K562 (cell line): ENCODE data around the gene RPL28. TPM values are rescaled to one million over a fixed set of nuclear protein-coding genes. Genes with fewer than 3 reads are reported as not detected.

Experiments
- ARID4B ChIP-seq: sonication (generic); formaldehyde crosslinking; IDR thresholded peaks from 2 replicates; pipeline ENCODE4 v1.8.0; 2022; ENCODE audit warnings: mild to moderate bottlenecking, missing genetic modification reagents
- E2F5 ChIP-seq: sonication (generic); formaldehyde crosslinking; IDR thresholded peaks from 2 replicates; pipeline ENCODE4 v1.8.0; 2022; ENCODE audit warnings: mild to moderate bottlenecking, missing genetic modification reagents
- HDAC1 ChIP-seq, 2 experiments: fragments of 450-650 bp; IDR thresholded peaks; 2 replicates each; pipeline ENCODE4 v1.6.1; 2016 to 2017; ENCODE audit warnings: inconsistent platforms in 1 of 2, mild to moderate bottlenecking in 1 of 2, moderate library complexity in 1 of 2
- TAF1 ChIP-seq: IDR thresholded peaks from 2 replicates; pipeline ENCODE4 v1.6.1; 2011; ENCODE audit warnings: mild to moderate bottlenecking, low read length, moderate library complexity; ENCODE audit not compliant: insufficient read depth, control insufficient read depth, severe bottlenecking; ENCODE audit errors: extremely low read depth
- TFAP4 ChIP-seq: sonication (generic); formaldehyde crosslinking; IDR thresholded peaks from 2 replicates; pipeline ENCODE4 v1.8.0; 2022; ENCODE audit warnings: missing genetic modification reagents, mild to moderate bottlenecking, moderate library complexity, borderline replicate concordance
- ZBTB40 ChIP-seq, 2 experiments: fragments of 450-650 bp in 1 of 2; sonication (generic) in 1 of 2; formaldehyde crosslinking in 1 of 2; IDR thresholded peaks; 2 replicates each; pipeline versions ENCODE4 v1.7.1 to v1.9.0; 2016 to 2022; ENCODE audit warnings: inconsistent platforms in 1 of 2, mild to moderate bottlenecking in 1 of 2, missing genetic modification reagents in 1 of 2
- ZFX ChIP-seq: sonication (generic); formaldehyde crosslinking; IDR thresholded peaks from 2 replicates; pipeline ENCODE4 v1.8.0; 2022; ENCODE audit warnings: mild to moderate bottlenecking, missing genetic modification reagents, moderate library complexity
- ZNF143 ChIP-seq: sonication (generic); formaldehyde crosslinking; IDR thresholded peaks from 2 replicates; pipeline ENCODE4 v1.9.0; 2022; ENCODE audit warnings: mild to moderate bottlenecking, missing genetic modification reagents
- ZNF695 ChIP-seq: fragments of 450-650 bp; formaldehyde crosslinking; IDR thresholded peaks from 2 replicates; pipeline ENCODE4 v1.4.0; 2020; ENCODE audit warnings: mild to moderate bottlenecking, moderate library complexity
- ZNF717 ChIP-seq: fragments of 250-450 bp; sonication (Bioruptor Pico); IDR thresholded peaks from 2 replicates; pipeline ENCODE4 v1.5.0; 2021
- polyA plus RNA-seq, 8 experiments: library from polyadenylated mRNA; depleted of rRNA in 4 of 8; stranded (reverse) in 5 of 8; unstranded in 3 of 8; fragments of >200 nt; fragmentation: Nextera tagmentation in 2 of 8; fragmentation: Illumina TruSeq in 1 of 8; extraction: Ambion mirVana in 2 of 8; extraction: Trizol in 1 of 8; gene quantifications; 2 replicates each; pipeline versions ENCODE4 v1.2.1 to v1.2.3, GENCODE V29; 2011 to 2014; ENCODE audit warnings: inconsistent platforms in 1 of 8, missing spikeins in 1 of 8
- total RNA-seq, 7 experiments: library from RNA; depleted of rRNA in 6 of 7; stranded (reverse); fragments of >200 nt in 6 of 7; fragmentation: Illumina TruSeq in 2 of 7; extraction: Trizol in 2 of 7; gene quantifications; 2 replicates each; pipeline versions ENCODE4 v1.2.1 to v1.2.3, GENCODE V29; 2011 to 2021; ENCODE audit warnings: low replicate concordance in 1 of 7

The RPL28 gene
- total and polyA plus RNA-seq, 9 of the 15 experiments (the other 6 are each of a cell fraction or from before 2014, with no cell fraction given) = 124 to 3,106 (median 622) TPM

GRCh38 chr19:55440411-55441105 lies 54.8 kb downstream of the RPL28 start (continued):
- TF ChIP-seq ZBTB40 (IDR thresholded peaks at IDR 0.05) (peak; percentile 46; the same call in 1 of the 2 replicates), ZBTB40 (CRISPR knock-in tag; IDR thresholded peaks at IDR 0.05) (no peak), ZNF717 (CRISPR knock-in tag) (no peak), TFAP4 (CRISPR knock-in tag) (peak; percentile 13; the same call in 1 of the 2 replicates), HDAC1 (IDR thresholded peaks at IDR 0.05) (0 out of 4 replicates have a peak, but pooled peaks of 1 of the 2 experiments have one; percentile 17), E2F5 (no peak), ZNF695 (CRISPR knock-in tag) (no peak), ARID4B (CRISPR knock-in tag) (no peak), ZFX (CRISPR knock-in tag) (no peak), TAF1 (peak; percentile 77), ZNF143 (CRISPR knock-in tag) (0 out of 2 replicates have a peak, but pooled peaks have one; percentile 38)
